ENCODE results near the gene ANKRD28.

- TF ChIP-seq CTCF (IDR thresholded peaks at IDR 0.05), result no peak
- TF ChIP-seq POLR2A (IDR thresholded peaks at IDR 0.05), result no peak
Measured at GRCh38 chr3:15638891-15639262, 158.9 kb downstream of the ANKRD28 start.
